HEK293T (cell line): ENCODE measurements around the gene TMEM151A.

Experiments used
- FOXK2 ChIP-seq: fragments of 450-650 bp; IDR thresholded peaks from 2 replicates; pipeline ENCODE4 v1.6.1; 2016; ENCODE audit warnings: mild to moderate bottlenecking
- L3MBTL2 ChIP-seq: fragments of 450-650 bp; conservative IDR thresholded peaks from 2 replicates; pipeline ENCODE4 v1.6.1; 2016; ENCODE audit warnings: mild to moderate bottlenecking

- no peak for TF ChIP-seq L3MBTL2
- no peak for TF ChIP-seq FOXK2
Observed at GRCh38 chr11:66261578-66261977, 30.1 kb upstream of the TMEM151A start.
